K562 (cell line): Measurements from ENCODE around the gene NR6A1. TPM values are rescaled to one million over a fixed set of nuclear protein-coding genes. Genes with fewer than 3 reads are reported as not detected.

Experiments
- ATAC-seq: fragments of 200-7000 bp; cut with Tn5 transposase; 3 replicates; pipeline ENCODE4 v1.9.1; 2020; ENCODE audit warnings: moderate library complexity
- BruUV-seq: library from RNA; stranded (reverse); fragments of 400-500 nt; replicated peaks from 2 replicates; lab custom pipeline; 2021; lab: Mats Ljungman, UMichigan
- CTCF ChIA-PET: fragments of 300-600 bp; formaldehyde crosslinking; extraction: SDS; loops from one replicate; lab custom pipeline; 2021; ENCODE audit warnings: low intra/inter-chr PET ratio; lab: Yijun Ruan, JAX
- POLR2A ChIA-PET: fragments of 300-600, 350-650 bp; sonication (Branson Sonifier 250); formaldehyde crosslinking; extraction: SDS; loops from one replicate; lab custom pipeline; 2021; ENCODE audit warnings: antibody characterized with exemption, inconsistent platforms; lab: Yijun Ruan, JAX
- DNase-seq, 4 experiments: peaks; one replicate each; pipeline versions ENCODE4 v3.0.0 to v3.0.0-alpha.2; 2011 to 2018; ENCODE audit warnings: low spot score in 3 of 4, mixed read lengths in 3 of 4; ENCODE audit errors: extremely low read depth in 1 of 4
- FAIRE-seq: peaks from 2 replicates; lab custom pipeline; 2011; peaks lifted over from hg19 to GRCh38; lab: Jason Lieb, UNC
- H2AFZ ChIP-seq: 2 replicates; pipeline ENCODE4 v1.6.0; 2011; ENCODE audit warnings: low read depth, low read length, control low read depth, inconsistent platforms
- H3K27ac ChIP-seq: fragments of 200-600 bp; 3 replicates; pipeline ENCODE4 v1.8.0; 2011; ENCODE audit warnings: low read depth, mild to moderate bottlenecking, control low read depth, inconsistent platforms, low read length, moderate library complexity, mixed read lengths; ENCODE audit errors: extremely low read depth
- H3K27me3 ChIP-seq, 2 experiments: fragments of 300-600 bp in 1 of 2; 2 replicates in 1 of 2; 3 replicates in 1 of 2; pipeline versions ENCODE4 v1.6.0 to v1.8.0; 2011; ENCODE audit warnings: inconsistent platforms in 2 of 2, low read length in 2 of 2, mild to moderate bottlenecking in 1 of 2, mixed read lengths in 1 of 2, moderate library complexity in 1 of 2; ENCODE audit not compliant: control insufficient read depth in 2 of 2, insufficient read depth in 2 of 2
- H3K36me3 ChIP-seq: fragments of 300-600 bp; 3 replicates; pipeline ENCODE4 v1.8.0; 2011; ENCODE audit warnings: mild to moderate bottlenecking, low read length, inconsistent platforms; ENCODE audit not compliant: control insufficient read depth, insufficient read depth
- H3K4me1 ChIP-seq, 2 experiments: fragments of 200-600 bp in 1 of 2; replicated peaks in 1 of 2; 2 replicates in 1 of 2; 3 replicates in 1 of 2; pipeline versions ENCODE4 v1.5.1 to v1.8.0; 2011; ENCODE audit warnings: inconsistent platforms in 2 of 2, low read length in 2 of 2, mild to moderate bottlenecking in 1 of 2, mixed read lengths in 1 of 2, moderate library complexity in 1 of 2; ENCODE audit not compliant: control insufficient read depth in 2 of 2, insufficient read depth in 2 of 2
- H3K4me2 ChIP-seq: 2 replicates; pipeline ENCODE4 v1.6.1; 2011; ENCODE audit warnings: low read length, control low read depth, inconsistent platforms, mixed read lengths; ENCODE audit not compliant: insufficient read depth
- H3K4me3 ChIP-seq: fragments of 200-600 bp; sonication (generic), shearing (Covaris generic); 2 replicates; pipeline ENCODE4 v1.5.1; 2016; ENCODE audit warnings: control low read depth, inconsistent platforms
- H3K79me2 ChIP-seq: fragments of 200-600 bp; 3 replicates; pipeline ENCODE4 v1.8.0; 2011; ENCODE audit warnings: low read length, inconsistent platforms; ENCODE audit not compliant: control insufficient read depth, insufficient read depth
- H3K9ac ChIP-seq, 2 experiments: 2 replicates each; pipeline versions ENCODE4 v1.6.0 to v1.6.1; 2011; ENCODE audit warnings: low read depth in 2 of 2, low read length in 2 of 2, control low read depth in 1 of 2, inconsistent platforms in 1 of 2, mild to moderate bottlenecking in 1 of 2, mixed read lengths in 1 of 2; ENCODE audit not compliant: insufficient read depth in 1 of 2
- H3K9me1 ChIP-seq: one replicate; pipeline ENCODE4 v1.6.0; 2011; ENCODE audit warnings: inconsistent platforms, mild to moderate bottlenecking, low read length, moderate library complexity; ENCODE audit not compliant: control insufficient read depth, insufficient read depth
- H3K9me3 ChIP-seq: replicated peaks from 2 replicates; pipeline ENCODE4 v1.5.1; 2011; ENCODE audit warnings: low read depth, low read length, inconsistent platforms; ENCODE audit not compliant: control insufficient read depth, insufficient read depth
- H4K20me1 ChIP-seq: replicated peaks from 2 replicates; pipeline ENCODE4 v1.6.1; 2011; ENCODE audit warnings: low read length, inconsistent platforms, mixed read lengths; ENCODE audit not compliant: control insufficient read depth, insufficient read depth
- ELK3 ChIP-seq: fragments of 450-650 bp; formaldehyde crosslinking; IDR thresholded peaks from 2 replicates; pipeline ENCODE4 v1.4.0; 2020; ENCODE audit warnings: mild to moderate bottlenecking
- FOSL1 ChIP-seq: fragments of 200-800 bp; sonication (Bioruptor generic); conservative IDR thresholded peaks from 2 replicates; pipeline ENCODE4 v1.6.1; 2016; ENCODE audit warnings: missing genetic modification characterization, missing compliant biosample characterization
- GATA2 ChIP-seq: sonication (generic); formaldehyde crosslinking; IDR thresholded peaks from 2 replicates; pipeline ENCODE4 v1.4.0; 2020; ENCODE audit warnings: mild to moderate bottlenecking, missing genetic modification reagents
- MAFG ChIP-seq: fragments of 450-650 bp; conservative IDR thresholded peaks from 2 replicates; pipeline ENCODE4 v1.6.1; 2016; ENCODE audit warnings: missing genetic modification characterization, missing compliant biosample characterization
- MCM5 ChIP-seq: fragments of 450-650 bp; IDR thresholded peaks from 2 replicates; pipeline ENCODE4 v1.6.1; 2016; ENCODE audit warnings: low read depth
- MTF1 ChIP-seq: fragments of 250-450 bp; sonication (Bioruptor Pico); IDR thresholded peaks from 2 replicates; pipeline ENCODE4 v1.9.0; 2021; ENCODE audit warnings: moderate library complexity, mild to moderate bottlenecking, inconsistent platforms, borderline replicate concordance
- NFATC3 ChIP-seq: fragments of 450-650 bp; IDR thresholded peaks from 2 replicates; pipeline ENCODE4 v1.6.1; 2017; ENCODE audit warnings: mild to moderate bottlenecking
- POLR2B ChIP-seq: fragments of 450-650 bp; IDR thresholded peaks from 2 replicates; pipeline ENCODE4 v1.6.1; 2018; ENCODE audit warnings: low read depth; ENCODE audit not compliant: partially characterized antibody
- POU5F1 ChIP-seq: fragments of 150-350 bp; IDR thresholded peaks from 2 replicates; pipeline ENCODE4 v1.6.1; 2014; ENCODE audit warnings: borderline replicate concordance, low read length, low read depth, mild to moderate bottlenecking; ENCODE audit not compliant: partially characterized antibody
- ZNF696 ChIP-seq: fragments of 250-450 bp; sonication (Bioruptor Pico); conservative IDR thresholded peaks from 2 replicates; pipeline ENCODE4 v1.4.0; 2020; ENCODE audit warnings: mild to moderate bottlenecking, moderate library complexity
- WGBS: fragments of 100-300 bp; shearing (Covaris generic); methylation state at CpG from one replicate; pipeline ENCODE4 v1.1.6; 2016; ENCODE audit warnings: low coverage, mixed read lengths; ENCODE audit not compliant: insufficient coverage; ENCODE audit errors: missing lambda C conversion rate; 5-methylcytosine and 5-hydroxymethylcytosine counted together
- in situ Hi-C: fragments of 300-500 bp; cut with MboI; formaldehyde crosslinking; loops from 4 replicates; pipeline ENCODE4 v1.15.0; 2018; ENCODE audit warnings: inconsistent platforms, mixed read lengths
- intact Hi-C: fragments of 100-400 bp; cut with micrococcal nuclease; formaldehyde crosslinking; loops from 2 replicates; pipeline ENCODE4 v1.14.2; 2022
- polyA plus RNA-seq, 8 experiments: library from polyadenylated mRNA; depleted of rRNA in 4 of 8; stranded (reverse) in 5 of 8; unstranded in 3 of 8; fragments of >200 nt; fragmentation: Nextera tagmentation in 2 of 8; fragmentation: Illumina TruSeq in 1 of 8; extraction: Ambion mirVana in 2 of 8; extraction: Trizol in 1 of 8; gene quantifications; 2 replicates each; pipeline versions ENCODE4 v1.2.1 to v1.2.3, GENCODE V29; 2011 to 2014; ENCODE audit warnings: inconsistent platforms in 1 of 8, missing spikeins in 1 of 8
- total RNA-seq, 7 experiments: library from RNA; depleted of rRNA in 6 of 7; stranded (reverse); fragments of >200 nt in 6 of 7; fragmentation: Illumina TruSeq in 2 of 7; extraction: Trizol in 2 of 7; gene quantifications; 2 replicates each; pipeline versions ENCODE4 v1.2.1 to v1.2.3, GENCODE V29; 2011 to 2021; ENCODE audit warnings: low replicate concordance in 1 of 7

Gene NR6A1
- total and polyA plus RNA-seq, 9 of the 15 experiments (the other 6 are each of a cell fraction or from before 2014, with no cell fraction given) = 9.7 to 55.4 (median 28.3) TPM

- peaks cover 9 to 65% of the 10 kb centered on the region in 2 experiments; a peak in 4 of 5 replicates for H3K27me3 ChIP-seq
- no TSS peak for BruUV-seq
- H3K36me3 ChIP-seq = no peaks in the 10 kb centered on the region
- FAIRE-seq (no peak), DNase-seq (no peak), ATAC-seq (no peak)
- no peak overlapping the region for H3K4me3 ChIP-seq
- H3K27ac ChIP-seq = no peak overlapping the region
- no peak for TF ChIP-seq MTF1 (CRISPR knock-in tag)
- TF ChIP-seq ZNF696 (CRISPR knock-in tag) = no peak
- TF ChIP-seq FOSL1 (tag) = no peak
- no peak for TF ChIP-seq ELK3 (CRISPR knock-in tag)
- no peak for TF ChIP-seq POU5F1
- no peak for TF ChIP-seq GATA2
- no peak for TF ChIP-seq MAFG (tag)
- no peak for TF ChIP-seq NFATC3
- TF ChIP-seq MCM5 = no peak
- TF ChIP-seq POLR2B = no peak
- CTCF ChIA-PET = no interaction called here
- peaks cover 0 to 59% of the 10 kb centered on the region in 2 experiments; a peak in 3 of 5 replicates for H3K4me1 ChIP-seq
- intact Hi-C loops = no loop called here
- H3K9ac ChIP-seq = no peak overlapping the region
- H3K9me1 ChIP-seq = no peaks in the 10 kb centered on the region
- H3K79me2 ChIP-seq = no peaks in the 10 kb centered on the region
- no peaks in the 10 kb centered on the region for H3K9me3 ChIP-seq
- POLR2A ChIA-PET = no interaction called here
- in situ Hi-C loops = no loop called here
- H3K4me2 ChIP-seq = no peak overlapping the region
- peaks cover 18% of the 10 kb centered on the region for H4K20me1 ChIP-seq
- 31% methylated on average over 15 of the region's 16 CpGs for WGBS
- no peak overlapping the region for H2AFZ ChIP-seq
Observed at GRCh38 chr9:124479371-124479770, 291.7 kb downstream of the NR6A1 start.
